CD4-positive, CD25-positive, alpha-beta regulatory T cell (primary cell): ENCODE data around the gene RING1. TPM values are rescaled to one million over a fixed set of nuclear protein-coding genes. Genes with fewer than 3 reads are reported as not detected.

ENCODE experiments used
- ATAC-seq, 2 donors: fragments of 150-1000 bp; cut with Tn5 transposase; one replicate each; pipeline ENCODE4 v1.10.0; 2021; ENCODE audit warnings: low read depth in 2 of 2, moderate number of reproducible peaks in 2 of 2, moderate library complexity in 1 of 2
- DNase-seq, 3 donors: peaks; one replicate each; pipeline versions ENCODE4 v3.0.0 to v3.0.0-alpha.2; 2012 to 2022; ENCODE audit warnings: mixed read lengths in 1 of 3
- H3K27ac ChIP-seq: one replicate; pipeline ENCODE4 v1.7.0; 2013; ENCODE audit warnings: mild to moderate bottlenecking, low read length; ENCODE audit not compliant: insufficient read depth, poor library complexity, severe bottlenecking
- H3K27me3 ChIP-seq: one replicate; pipeline ENCODE4 v1.7.0; 2013; ENCODE audit warnings: low read length; ENCODE audit not compliant: control insufficient read depth, insufficient read depth
- H3K36me3 ChIP-seq: one replicate; pipeline ENCODE4 v1.7.0; 2013; ENCODE audit warnings: mild to moderate bottlenecking, low read length, moderate library complexity; ENCODE audit not compliant: control insufficient read depth, insufficient read depth
- H3K4me1 ChIP-seq: 2 replicates; pipeline ENCODE4 v1.7.0; 2013; ENCODE audit warnings: mild to moderate bottlenecking, low read length; ENCODE audit not compliant: insufficient read depth, control insufficient read depth, poor library complexity, severe bottlenecking
- H3K4me3 ChIP-seq: one replicate; pipeline ENCODE4 v1.7.0; 2013; ENCODE audit warnings: low read depth, mild to moderate bottlenecking, low read length, moderate library complexity
- H3K9me3 ChIP-seq, 2 experiments: 1 replicate in 1 of 2; 2 replicates in 1 of 2; pipeline ENCODE4 v1.7.0; 2013; ENCODE audit warnings: low read length in 2 of 2, mild to moderate bottlenecking in 1 of 2, moderate library complexity in 1 of 2; ENCODE audit not compliant: control insufficient read depth in 2 of 2
- H3K27ac Mint-ChIP-seq, 3 donors: one replicate each; pipeline ENCODE4 v1.8.0; 2020 to 2022; ENCODE audit warnings: mild to moderate bottlenecking in 3 of 3, mixed read lengths in 3 of 3, moderate library complexity in 2 of 3
- H3K27me3 Mint-ChIP-seq: one replicate; pipeline ENCODE4 v1.8.0; 2022; ENCODE audit warnings: mild to moderate bottlenecking, mixed read lengths
- H3K36me3 Mint-ChIP-seq: one replicate; pipeline ENCODE4 v1.8.0; 2020; ENCODE audit warnings: mixed read lengths
- H3K4me1 Mint-ChIP-seq, 4 donors: one replicate each; pipeline ENCODE4 v1.8.0; 2020 to 2022; ENCODE audit warnings: mixed read lengths in 4 of 4, mild to moderate bottlenecking in 1 of 4
- H3K4me3 Mint-ChIP-seq, 4 donors: one replicate each; pipeline ENCODE4 v1.8.0; 2020 to 2022; ENCODE audit warnings: mild to moderate bottlenecking in 4 of 4, mixed read lengths in 4 of 4, moderate library complexity in 3 of 4
- H3K9me3 Mint-ChIP-seq, 7 donors: one replicate each; pipeline ENCODE4 v1.8.0; 2020 to 2022; ENCODE audit warnings: mixed read lengths in 7 of 7, mild to moderate bottlenecking in 3 of 7, moderate library complexity in 2 of 7
- polyA plus RNA-seq, 4 donors: library from polyadenylated mRNA; unstranded; fragments of 300-500 nt; fragmentation: Illumina TruSeq; gene quantifications; one replicate each; pipeline ENCODE4 v1.2.3, GENCODE V29; 2021
- total RNA-seq: library from RNA; stranded (reverse); gene quantifications from one replicate; pipeline ENCODE4 v1.2.3, GENCODE V29; 2022

The RING1 gene
- total RNA-seq (34.2 TPM), polyA plus RNA-seq (1 to 10 TPM; 4.9 to 6.3 (median 5.5) TPM)

GRCh38 chr6:33208091-33208967 is at the start of gene RING1:
TSS of gene RING1 (plus strand) at chr6:33208500. CDS start at chr6:33208823, 323 bp downstream.
- Mint-ChIP-seq H3K4me1 (peaks cover 14 to 67% (median 43%) of the 10 kb centered on the region in 4 donors), H3K27ac (peak within 1 kb of the TSS; percentile 88 to 97 (median 95)), H3K9me3 (peaks cover 0 to 7% (median 0%) of the 10 kb centered on the region in 7 donors), H3K36me3 (peaks cover 27% of the 10 kb centered on the region), H3K27me3 (peaks cover 20% of the 10 kb centered on the region), H3K4me3 (peak within 1 kb of the TSS; percentile 88 to 97 (median 94))
- Histone ChIP-seq H3K27me3 (no peaks in the 10 kb centered on the region), H3K9me3 (no peaks in the 10 kb centered on the region), H3K4me3 (peak within 1 kb of the TSS; percentile 80), H3K27ac (peak within 1 kb of the TSS; percentile 90), H3K4me1 (peaks cover 47% of the 10 kb centered on the region), H3K36me3 (peaks cover 23% of the 10 kb centered on the region)
- DNase-seq = peak; percentile 87 to 89 (median 88)
- peak; percentile 62 to 67 for ATAC-seq

DNA sequence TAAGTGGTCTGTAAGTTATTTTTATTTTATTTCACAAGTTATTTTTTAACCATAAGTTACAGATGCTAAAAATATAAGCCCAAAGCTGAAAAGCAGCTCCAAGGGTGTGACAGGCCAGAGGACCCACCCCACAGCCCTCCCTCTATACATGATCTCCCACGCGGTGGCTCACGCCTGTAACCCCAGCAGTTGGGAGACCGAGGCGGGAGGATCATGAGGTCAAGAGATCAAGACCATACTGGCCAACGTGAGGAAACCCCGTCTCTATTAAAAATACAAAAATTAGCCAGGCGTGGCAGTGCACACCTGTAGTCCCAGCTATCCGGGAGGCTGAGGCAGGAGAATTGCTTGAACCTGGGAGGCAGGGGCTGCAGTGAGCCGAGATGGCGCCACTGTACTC is 48.2 kb upstream of the RING1 start:
- Mint-ChIP-seq H3K9me3 (no peaks in the 10 kb centered on the region), H3K4me3 (no peak overlapping the region), H3K36me3 (no peaks in the 10 kb centered on the region), H3K4me1 (peaks cover 0 to 11% (median 8%) of the 10 kb centered on the region in 4 donors), H3K27me3 (peaks cover 18% of the 10 kb centered on the region), H3K27ac (no peak overlapping the region)
- H3K4me3 ChIP-seq = no peak overlapping the region
- no peaks in the 10 kb centered on the region for H3K36me3 ChIP-seq
- no peak for ATAC-seq
- no peaks in the 10 kb centered on the region for H3K9me3 ChIP-seq
- H3K27ac ChIP-seq = no peak overlapping the region
- DNase-seq = no peak
- H3K4me1 ChIP-seq = peaks cover 10% of the 10 kb centered on the region
- no peaks in the 10 kb centered on the region for H3K27me3 ChIP-seq

DNA sequence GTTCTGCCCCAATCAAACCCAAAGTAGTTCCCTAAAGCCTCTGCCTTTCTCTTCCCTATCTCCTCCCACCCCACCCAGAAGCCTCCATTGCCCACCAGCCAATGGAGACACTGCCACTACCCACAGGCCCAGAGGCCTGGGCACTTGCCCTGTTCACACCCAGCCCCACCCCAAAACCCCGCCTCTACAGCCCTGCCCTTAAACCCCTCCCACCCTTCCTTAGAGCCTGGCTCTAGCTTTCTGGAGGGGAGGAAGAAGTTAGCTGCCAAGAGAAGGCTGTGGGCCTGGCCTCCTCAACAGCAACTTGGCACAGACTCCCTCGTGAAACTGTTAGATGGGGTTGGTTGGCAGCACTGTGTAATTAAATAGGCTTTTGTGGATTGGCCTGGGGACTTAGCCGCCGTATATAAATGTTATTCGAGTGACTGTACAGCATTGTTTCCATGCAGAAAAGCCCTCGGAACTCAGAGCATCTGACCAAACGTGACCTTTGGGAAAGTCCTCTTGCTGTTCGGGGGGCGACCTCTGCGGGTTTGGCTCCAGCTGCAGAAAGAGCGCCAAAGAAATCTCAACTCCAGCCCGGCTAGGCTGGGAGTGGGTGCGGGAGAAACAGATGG is 47.5 kb upstream of the RING1 start:
- peaks cover 10% of the 10 kb centered on the region for H3K4me1 ChIP-seq
- H3K4me1 Mint-ChIP-seq = peaks cover 0 to 11% (median 8%) of the 10 kb centered on the region in 4 donors
- H3K9me3 ChIP-seq = no peaks in the 10 kb centered on the region
- ATAC-seq (no peak), DNase-seq (peak in 1 of 3 donors; percentile 31)
- no peaks in the 10 kb centered on the region for H3K36me3 Mint-ChIP-seq
- H3K27me3 Mint-ChIP-seq = peaks cover 16% of the 10 kb centered on the region
- peak overlapping the region in 1 of 4 donors; percentile 88 for H3K4me3 Mint-ChIP-seq
- no peaks in the 10 kb centered on the region for H3K9me3 Mint-ChIP-seq
- H3K36me3 ChIP-seq = no peaks in the 10 kb centered on the region
- H3K4me3 ChIP-seq = no peak overlapping the region
- H3K27ac Mint-ChIP-seq = no peak overlapping the region
- H3K27me3 ChIP-seq = no peaks in the 10 kb centered on the region
- H3K27ac ChIP-seq = no peak overlapping the region

- DNase-seq = peak; percentile 70 to 81 (median 73)
- peaks cover 10% of the 10 kb centered on the region for H3K4me1 ChIP-seq
- no peaks in the 10 kb centered on the region for H3K9me3 Mint-ChIP-seq
- H3K4me1 Mint-ChIP-seq = peaks cover 0 to 11% (median 8%) of the 10 kb centered on the region in 4 donors
- H3K4me3 ChIP-seq = no peak overlapping the region
- H3K36me3 Mint-ChIP-seq = no peaks in the 10 kb centered on the region
- H3K9me3 ChIP-seq = no peaks in the 10 kb centered on the region
- ATAC-seq = peak; percentile 85 to 90
- H3K4me3 Mint-ChIP-seq = peak overlapping the region in 3 of 4 donors; percentile 84 to 89 (median 88)
- peak overlapping the region in 1 of 3 donors; percentile 80 for H3K27ac Mint-ChIP-seq
- no peak overlapping the region for H3K27ac ChIP-seq
- no peaks in the 10 kb centered on the region for H3K27me3 ChIP-seq
- no peaks in the 10 kb centered on the region for H3K36me3 ChIP-seq
- peaks cover 23% of the 10 kb centered on the region for H3K27me3 Mint-ChIP-seq
Measured at GRCh38 chr6:33161354-33162331, 46.7 kb upstream of the RING1 start.

GRCh38 chr6:33163540-33163939 is 44.8 kb upstream of the RING1 start:
- no peak overlapping the region for H3K27ac Mint-ChIP-seq
- peaks cover 0 to 11% (median 8%) of the 10 kb centered on the region in 4 donors for H3K4me1 Mint-ChIP-seq
- no peak overlapping the region for H3K27ac ChIP-seq
- H3K9me3 ChIP-seq = no peaks in the 10 kb centered on the region
- H3K9me3 Mint-ChIP-seq = no peaks in the 10 kb centered on the region
- H3K36me3 Mint-ChIP-seq = no peaks in the 10 kb centered on the region
- no peaks in the 10 kb centered on the region for H3K27me3 ChIP-seq
- no peak overlapping the region for H3K4me3 ChIP-seq
- H3K4me3 Mint-ChIP-seq = no peak overlapping the region
- no peaks in the 10 kb centered on the region for H3K36me3 ChIP-seq
- H3K27me3 Mint-ChIP-seq = peaks cover 24% of the 10 kb centered on the region
- peaks cover 10% of the 10 kb centered on the region for H3K4me1 ChIP-seq
- no peak for ATAC-seq
- DNase-seq = no peak

DNA sequence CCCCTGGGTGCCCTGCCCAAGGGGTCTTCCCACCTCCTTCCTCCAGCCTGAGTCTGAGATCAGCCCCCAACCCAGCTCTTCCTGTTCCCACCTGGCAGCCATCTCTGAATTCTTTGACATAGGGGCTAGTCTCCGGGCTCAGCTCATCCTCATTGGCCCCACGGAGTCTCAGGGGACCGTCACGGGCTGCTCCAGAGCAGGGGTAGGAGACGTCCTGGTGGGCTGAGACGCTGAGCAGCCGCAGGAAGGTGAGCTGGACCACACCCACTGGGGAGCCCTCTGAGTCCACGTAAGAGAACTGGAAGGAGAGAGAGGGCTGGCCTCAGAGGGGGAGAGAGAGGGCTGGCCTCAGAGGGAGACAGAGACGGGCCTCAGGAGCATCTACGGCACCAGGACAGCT is 44.1 kb upstream of the RING1 start:
- Histone ChIP-seq H3K4me1 (peaks cover 10% of the 10 kb centered on the region), H3K27ac (no peak overlapping the region), H3K36me3 (no peaks in the 10 kb centered on the region), H3K27me3 (no peaks in the 10 kb centered on the region), H3K9me3 (no peaks in the 10 kb centered on the region), H3K4me3 (no peak overlapping the region)
- no peaks in the 10 kb centered on the region for H3K36me3 Mint-ChIP-seq
- no peaks in the 10 kb centered on the region for H3K9me3 Mint-ChIP-seq
- DNase-seq = no peak
- H3K4me1 Mint-ChIP-seq = peaks cover 0 to 11% (median 8%) of the 10 kb centered on the region in 4 donors
- H3K27ac Mint-ChIP-seq = peak overlapping the region; percentile 42 to 89 (median 54)
- no peak overlapping the region for H3K4me3 Mint-ChIP-seq
- ATAC-seq = no peak
- H3K27me3 Mint-ChIP-seq = peaks cover 26% of the 10 kb centered on the region
